Activated T-helper 1 cell treated with Interleukin-2 at 50 U/mL for 16 hours (primary cell): ENCODE results near the gene CFAP99.
"Not testable (repeated sequence)": the region's sequence is repeated elsewhere in the genome, so short reads cannot be mapped to it uniquely, and the experiment has no call there.

ENCODE experiments used
- DNase-seq: peaks from one replicate; pipeline ENCODE4 v3.0.0-alpha.2; 2020; ENCODE audit warnings: low read depth

CFAP99 gene

DNA sequence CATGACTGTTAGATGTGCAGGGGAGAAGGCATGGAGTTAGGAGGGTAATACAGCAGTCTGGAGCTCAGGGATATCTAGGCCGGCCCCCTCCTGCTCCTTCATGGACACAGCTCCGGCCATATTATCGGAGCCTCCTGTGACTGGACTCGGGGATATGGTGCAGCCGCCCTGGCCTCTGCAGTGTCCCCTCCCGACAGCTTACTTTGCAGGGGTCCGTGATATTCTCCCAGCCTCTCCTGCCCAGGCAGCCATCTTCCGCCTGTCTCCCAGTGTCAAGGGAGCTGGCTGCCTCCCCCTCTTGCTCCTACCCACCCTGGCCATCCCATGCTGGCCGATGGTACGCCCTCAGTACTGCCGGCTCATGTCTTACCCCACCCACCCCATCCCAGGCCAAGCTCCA is 30.3 kb downstream of the CFAP99 start:
- no peak for DNase-seq

DNA sequence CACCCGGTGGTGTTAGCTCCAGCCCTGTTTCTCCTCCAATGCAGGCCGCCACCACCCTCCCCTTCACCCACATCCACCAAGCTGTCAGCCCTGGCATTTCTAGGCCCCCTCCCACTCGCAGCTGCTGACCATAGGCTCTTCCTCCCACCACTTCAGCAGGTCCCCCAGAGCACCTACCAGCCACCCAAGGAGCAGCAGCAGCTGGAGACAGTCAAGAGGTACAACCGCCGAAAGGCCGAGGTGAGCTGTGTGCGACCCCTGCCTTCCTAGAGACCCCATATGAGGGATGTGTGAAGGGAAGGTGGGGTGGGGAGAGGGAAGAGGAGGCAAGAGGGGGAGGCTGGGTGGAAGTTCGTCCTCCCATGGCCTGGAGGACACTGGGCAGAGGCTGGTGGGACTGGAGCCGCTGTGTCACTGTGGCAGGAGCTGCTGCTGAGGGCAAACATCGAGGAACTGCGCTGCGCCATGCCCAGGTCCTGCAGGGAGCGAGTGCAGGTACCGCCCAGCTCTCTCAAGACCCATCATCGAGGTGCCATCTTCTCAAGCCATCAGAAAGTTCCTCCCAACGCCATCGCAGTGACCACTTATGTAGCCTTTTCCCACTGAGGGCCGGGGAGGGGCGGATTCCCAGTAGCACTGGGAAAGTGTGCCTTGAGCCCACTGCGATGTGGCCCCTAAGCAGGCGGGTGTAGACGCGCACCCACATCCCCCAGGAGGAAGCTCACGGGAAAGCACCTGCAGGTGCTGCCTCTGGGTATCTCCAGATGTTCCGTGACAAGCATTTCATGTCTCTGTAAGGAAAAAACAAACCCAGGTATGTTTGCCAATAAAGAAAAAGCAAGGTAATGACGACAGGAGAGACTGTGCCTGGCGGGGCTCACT is 31.0 kb downstream of the CFAP99 start:
- no peak for DNase-seq

- DNase-seq, result no peak
These were observed 31.8 kb downstream of the CFAP99 start for GRCh38 chr4:2450394-2451035.

- DNase-seq, result no peak
These were observed 32.3 kb downstream of the CFAP99 start for GRCh38 chr4:2451036-2451520.

GRCh38 chr4:2451821-2452785 is 33.3 kb downstream of the CFAP99 start:
- no peak for DNase-seq

DNA sequence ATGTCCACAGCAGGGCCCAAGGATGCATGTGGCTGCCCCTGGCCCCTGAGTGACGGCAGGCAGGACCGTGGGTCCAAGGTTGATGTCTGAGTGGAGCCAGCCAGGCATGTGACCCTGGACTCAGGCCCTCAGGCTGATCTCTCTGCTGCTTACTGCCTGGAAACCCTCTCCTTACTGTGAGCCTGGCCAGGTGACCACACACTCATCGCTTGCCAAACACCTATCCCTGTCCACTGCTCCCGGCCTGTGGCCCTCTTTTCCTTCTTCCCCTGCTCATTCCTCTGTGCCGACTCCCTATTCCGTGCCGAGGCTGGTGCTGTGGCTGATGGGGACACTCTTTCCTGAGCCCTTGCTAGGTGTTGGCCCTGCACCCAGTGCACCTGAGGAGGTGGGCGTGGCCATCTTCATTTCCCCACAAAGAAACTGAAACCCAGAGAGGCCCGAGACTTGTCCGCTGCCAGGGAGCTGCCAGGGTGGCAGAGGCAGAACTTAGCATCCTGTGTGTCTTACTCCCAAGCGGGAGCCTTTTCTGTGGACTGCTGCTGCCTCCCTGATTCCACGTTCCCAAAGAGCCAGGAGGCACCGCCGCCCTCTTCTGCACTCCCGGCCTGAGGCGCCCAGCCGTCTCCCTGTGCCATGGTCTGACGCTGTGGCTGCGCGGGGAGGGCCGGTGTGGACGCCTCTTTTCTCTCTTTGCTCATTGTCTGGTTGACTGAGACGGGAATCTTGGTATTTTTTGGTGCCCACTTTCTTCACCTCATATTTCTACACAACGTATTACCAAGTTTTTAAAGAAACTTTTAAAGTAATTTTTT is 38.9 kb downstream of the CFAP99 start:
- no peak for DNase-seq

DNA sequence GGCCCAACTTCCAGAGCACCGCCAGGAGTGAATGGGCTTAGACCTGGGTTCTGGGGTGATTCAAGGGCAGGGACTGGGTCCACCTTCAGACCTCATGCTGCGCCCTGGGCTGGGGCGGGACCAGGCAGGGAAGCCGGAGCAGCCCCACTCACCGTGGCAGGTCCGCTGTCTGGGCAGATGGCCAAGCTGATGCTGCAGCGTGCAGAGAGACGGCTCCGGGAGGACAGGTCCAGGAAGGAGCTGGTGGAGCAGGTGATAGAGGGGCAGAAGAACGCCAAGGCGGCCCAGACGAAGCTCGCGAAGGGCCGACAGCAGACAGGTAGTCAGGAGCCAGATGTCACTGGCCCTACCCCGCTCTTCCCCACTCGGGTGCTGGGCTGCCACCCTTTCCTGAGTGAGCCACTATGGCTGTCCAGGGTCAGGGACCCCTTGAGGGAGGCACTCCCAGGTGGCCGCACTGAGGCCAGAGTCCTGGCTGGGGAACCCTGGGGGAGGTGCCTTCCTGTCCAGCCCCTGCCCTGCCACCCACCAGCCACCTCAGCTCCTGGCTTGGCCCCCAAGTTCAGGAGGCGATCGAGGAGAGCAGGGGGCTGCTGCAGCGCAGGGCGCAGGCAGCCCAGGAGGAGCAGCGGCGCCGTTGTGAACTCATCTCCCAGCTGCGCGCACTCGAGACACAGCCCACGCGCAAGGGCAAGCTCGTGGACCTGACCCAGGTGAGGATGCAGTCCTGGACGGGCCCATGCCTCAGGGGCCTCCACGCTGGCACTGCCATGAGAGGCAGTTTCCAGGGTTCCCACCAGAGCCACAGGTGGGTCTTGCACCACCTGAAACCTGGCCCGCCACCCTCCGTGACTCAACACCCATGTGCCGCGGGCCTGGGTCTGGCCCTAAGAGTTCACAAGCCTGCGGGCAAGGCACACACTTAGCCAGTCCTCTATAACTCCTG is 40.1 kb downstream of the CFAP99 start:
- DNase-seq, result no peak

DNA sequence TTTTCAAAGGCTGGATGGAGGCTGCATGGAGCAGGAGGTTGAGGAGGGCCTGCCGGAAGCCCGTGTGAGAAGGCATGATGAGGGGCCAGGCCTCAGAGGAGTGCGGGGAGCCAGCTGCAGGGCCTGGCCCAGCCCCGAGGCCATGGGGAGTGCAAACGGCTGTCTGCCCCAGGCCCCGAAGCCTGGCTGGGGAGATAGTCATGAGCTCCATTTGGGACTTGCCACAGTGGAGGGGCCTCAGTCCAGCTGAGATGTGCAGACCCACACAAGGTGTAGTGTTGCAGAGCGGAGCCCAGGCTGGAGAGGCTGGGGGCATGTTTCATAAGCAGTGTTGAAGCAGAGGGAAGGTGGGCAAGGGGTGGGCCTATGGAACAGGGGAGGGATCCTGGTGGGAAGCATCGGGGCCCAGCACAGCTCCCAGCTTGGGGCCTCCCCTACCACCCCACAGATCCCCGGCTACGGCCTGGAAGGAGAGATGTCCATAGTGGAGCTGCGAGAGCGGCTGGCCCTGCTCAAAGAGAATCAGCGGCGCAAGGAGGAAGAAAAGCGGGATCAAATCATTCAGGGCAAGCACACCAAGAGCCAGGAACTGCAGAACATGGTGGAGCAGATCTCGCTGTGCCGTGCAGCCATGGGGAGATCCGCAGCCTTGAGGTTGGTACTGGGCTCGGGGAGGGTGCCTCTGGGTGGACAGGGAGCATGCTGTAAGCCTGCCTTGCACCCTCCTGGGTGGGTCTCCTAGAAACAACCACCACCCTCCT is 41.0 kb downstream of the CFAP99 start:
- no peak for DNase-seq

DNA sequence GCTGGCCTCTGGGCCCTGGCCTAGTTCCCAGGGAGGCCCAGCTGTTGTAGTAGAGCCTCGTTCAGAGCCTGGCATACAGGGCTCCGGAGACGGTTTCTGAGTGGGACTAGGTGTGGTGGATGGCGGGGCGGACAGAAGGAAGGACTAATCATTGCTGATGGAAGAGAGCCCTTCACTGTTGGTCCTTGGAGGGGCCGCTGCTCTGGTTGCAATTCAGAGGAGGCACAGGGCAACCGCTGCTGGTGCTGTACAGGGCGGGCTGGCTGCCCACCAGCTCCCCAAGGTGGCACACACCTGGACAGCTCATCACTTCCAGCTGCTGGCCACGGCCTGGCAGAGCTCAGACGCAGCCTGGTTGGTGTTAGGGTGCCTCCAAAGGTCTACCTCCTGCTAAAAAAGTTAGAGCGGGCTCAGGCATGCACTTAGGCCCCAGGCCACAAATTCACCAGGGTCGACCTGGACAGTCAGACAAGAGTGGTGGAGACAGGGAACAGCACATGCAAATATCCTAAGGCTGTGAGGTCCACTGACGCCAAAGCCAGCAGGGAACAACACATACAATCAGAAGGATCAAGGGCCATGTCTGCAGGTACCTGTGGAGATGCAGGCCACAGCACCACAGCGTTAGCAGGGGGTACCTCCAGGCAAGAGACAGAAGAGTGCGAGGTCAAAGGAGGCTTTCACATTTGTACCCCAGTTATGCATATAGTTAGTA is 42.6 kb downstream of the CFAP99 start:
- DNase-seq, result no peak

- peak; percentile 63 for DNase-seq
These were observed 43.6 kb downstream of the CFAP99 start for GRCh38 chr4:2462218-2462991.

DNA sequence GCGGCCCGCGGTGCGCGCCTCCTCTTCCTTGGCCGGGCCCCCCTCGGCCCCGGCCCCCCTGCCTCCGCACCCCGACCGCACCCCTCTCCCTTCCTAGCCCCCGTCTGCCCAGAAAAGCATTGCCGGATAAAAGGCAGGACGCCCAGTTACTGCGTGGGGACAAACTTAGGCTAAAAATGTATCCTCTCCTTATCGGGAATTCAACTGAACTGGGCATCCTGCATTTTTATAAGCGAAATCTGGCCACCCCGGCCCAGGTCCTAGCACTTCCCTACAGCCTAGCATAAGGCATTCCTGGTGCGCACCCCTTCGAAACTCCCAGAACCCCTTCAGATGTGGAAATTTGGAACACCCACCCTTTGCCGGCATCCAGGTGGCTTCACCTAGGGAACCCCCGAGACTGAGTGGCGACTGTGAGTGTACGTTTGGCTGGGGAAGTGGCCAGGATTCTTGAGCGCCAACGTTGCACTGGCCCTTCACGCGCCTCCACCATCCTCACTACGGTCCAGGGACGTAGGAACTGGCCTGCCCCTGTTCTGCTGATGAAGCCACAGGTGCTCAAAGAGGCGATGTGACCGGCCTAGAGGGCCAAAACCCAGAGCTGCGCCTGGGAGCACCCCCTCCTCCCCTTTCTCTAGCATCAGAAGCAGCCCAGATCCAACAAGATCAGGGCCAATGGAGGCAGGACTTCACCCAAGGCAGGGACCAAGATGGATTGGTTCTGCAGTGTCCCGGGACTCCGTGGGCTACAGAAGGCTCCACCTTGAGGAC is 44.4 kb downstream of the CFAP99 start:
- DNase-seq, result no peak

- no peak for DNase-seq
These were observed 46.3 kb downstream of the CFAP99 start for GRCh38 chr4:2465032-2465431.

- not testable (repeated sequence) for DNase-seq
These were observed 46.8 kb downstream of the CFAP99 start for GRCh38 chr4:2465544-2465943.

- peak; percentile 91 for DNase-seq
These were observed 49.9 kb downstream of the CFAP99 start, which contains the start of gene RNF4 for GRCh38 chr4:2468456-2469191. Gene RNF4 (plus strand): TSS chr4:2469106. CDS start chr4:2490494, 21,388 bp downstream.

DNA sequence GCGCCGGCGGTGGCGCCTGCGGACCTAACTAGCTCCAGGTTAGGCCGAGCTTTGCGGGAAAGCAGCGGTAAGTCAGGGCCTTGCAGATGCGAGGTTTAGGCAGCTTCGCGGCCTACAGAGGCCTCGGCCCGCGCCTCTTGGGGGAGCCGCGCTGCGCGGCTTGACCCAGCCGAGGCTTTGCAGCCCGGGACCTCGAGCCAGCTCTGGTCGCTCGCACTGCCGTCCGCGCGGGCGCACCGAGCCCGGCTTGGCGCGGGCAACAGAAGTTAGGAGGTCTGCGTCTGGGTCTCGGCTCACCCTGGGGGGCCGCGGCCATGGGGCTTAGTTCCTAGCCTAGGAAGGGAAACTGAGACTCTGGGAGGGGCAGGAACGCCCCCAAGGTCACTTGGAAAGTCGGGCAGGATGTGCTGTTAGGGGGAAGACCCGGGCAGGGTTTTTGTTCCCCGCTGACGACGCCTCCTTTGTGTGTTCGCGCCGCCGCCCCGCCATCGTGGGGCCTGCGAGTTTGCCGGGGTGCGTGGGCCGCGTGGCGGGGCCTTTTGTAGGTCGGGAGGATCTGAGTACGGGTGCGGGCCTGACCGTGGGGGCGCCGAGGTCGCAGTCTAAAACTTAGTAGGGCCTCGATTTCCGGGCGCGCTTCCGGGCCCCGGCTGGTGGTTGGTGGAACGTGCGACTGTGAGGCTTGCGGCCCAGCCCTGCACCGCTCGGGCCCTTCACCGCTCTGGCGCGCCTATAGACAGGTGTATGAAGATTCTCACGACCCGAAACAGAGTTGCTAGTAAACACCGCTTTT is 50.6 kb downstream of the CFAP99 start:
- DNase-seq, result peak; percentile 67
